Natural killer cell (primary cell): ENCODE data around the gene CCDC134. TPM values are rescaled to one million over a fixed set of nuclear protein-coding genes. Genes with fewer than 3 reads are reported as not detected.
A peak's percentile ranks its signal among the peaks of the same experiment; 100 is the strongest.

Experiments used
- ATAC-seq, 3 donors: fragments of 150-1000 bp in 2 of 3; fragments of 200-7000 bp in 1 of 3; cut with Tn5 transposase; 1 replicate in 1 of 3; 2 replicates in 2 of 3; pipeline ENCODE4 v1.10.0; 2021; ENCODE audit warnings: mild to moderate bottlenecking in 2 of 3, moderate library complexity in 2 of 3
- DNase-seq, 2 donors: peaks; one replicate each; pipeline versions ENCODE4 v3.0.0 to v3.0.0-alpha.2; 2013 to 2021; ENCODE audit warnings: mixed read lengths in 1 of 2
- H3K27ac ChIP-seq: one replicate; pipeline ENCODE4 v1.5.1; 2013; ENCODE audit warnings: mild to moderate bottlenecking, low read length
- H3K27me3 ChIP-seq: one replicate; pipeline ENCODE4 v1.6.1; 2013; ENCODE audit warnings: low read length; ENCODE audit not compliant: control insufficient read depth, insufficient read depth
- H3K36me3 ChIP-seq: one replicate; pipeline ENCODE4 v1.6.1; 2013; ENCODE audit warnings: low read length; ENCODE audit not compliant: control insufficient read depth, insufficient read depth
- H3K4me1 ChIP-seq: one replicate; pipeline ENCODE4 v1.6.1; 2013; ENCODE audit warnings: low read length; ENCODE audit not compliant: control insufficient read depth, insufficient read depth
- H3K4me3 ChIP-seq: one replicate; pipeline ENCODE4 v1.5.1; 2013; ENCODE audit warnings: low read length
- H3K9me3 ChIP-seq: one replicate; pipeline ENCODE4 v1.6.1; 2013; ENCODE audit warnings: low read length; ENCODE audit not compliant: control insufficient read depth, insufficient read depth
- H3K27ac Mint-ChIP-seq, 2 donors: one replicate each; pipeline ENCODE4 v1.8.0; 2022; ENCODE audit warnings: mild to moderate bottlenecking in 2 of 2, mixed read lengths in 2 of 2, moderate library complexity in 1 of 2
- H3K27me3 Mint-ChIP-seq, 2 donors: one replicate each; pipeline ENCODE4 v1.8.0; 2022; ENCODE audit warnings: low read depth in 2 of 2, mixed read lengths in 2 of 2
- H3K36me3 Mint-ChIP-seq: one replicate; pipeline ENCODE4 v1.8.0; 2022; ENCODE audit warnings: mixed read lengths
- H3K4me1 Mint-ChIP-seq, 2 donors: one replicate each; pipeline ENCODE4 v1.8.0; 2022; ENCODE audit warnings: mixed read lengths in 2 of 2
- H3K4me3 Mint-ChIP-seq: one replicate; pipeline ENCODE4 v1.8.0; 2022; ENCODE audit warnings: mild to moderate bottlenecking, moderate library complexity, mixed read lengths
- H3K9me3 Mint-ChIP-seq, 2 donors: one replicate each; pipeline ENCODE4 v1.8.0; 2022; ENCODE audit warnings: mixed read lengths in 2 of 2
- WGBS: methylation state at CpG from one replicate; pipeline ENCODE4 v1.1.7; 2013; ENCODE audit warnings: missing lambda C conversion rate; ENCODE audit not compliant: insufficient coverage; 5-methylcytosine and 5-hydroxymethylcytosine counted together
- intact Hi-C: fragments of 100-400 bp; cut with micrococcal nuclease; formaldehyde crosslinking; loops from one replicate; pipeline ENCODE4 v1.14.2; 2022
- total RNA-seq, 4 donors: library from RNA; stranded (reverse); fragments of 120-200 nt in 1 of 4; gene quantifications; one replicate each; pipeline versions ENCODE4 v1.2.3 to v1.2.4, GENCODE V29; 2013 to 2022
- TF ChIP-seq, protein P1 (sequence below): fragments of 200-600 bp; IDR thresholded peaks from one replicate; pipeline ENCODE4 v1.8.0; 2022; ENCODE audit warnings: antibody characterized with exemption

CCDC134 gene
- total RNA-seq, result 10 to 100 TPM; 16.4 to 22.1 (median 16.7) TPM
- 10.5 TPM for total RNA-seq (2013)

DNA sequence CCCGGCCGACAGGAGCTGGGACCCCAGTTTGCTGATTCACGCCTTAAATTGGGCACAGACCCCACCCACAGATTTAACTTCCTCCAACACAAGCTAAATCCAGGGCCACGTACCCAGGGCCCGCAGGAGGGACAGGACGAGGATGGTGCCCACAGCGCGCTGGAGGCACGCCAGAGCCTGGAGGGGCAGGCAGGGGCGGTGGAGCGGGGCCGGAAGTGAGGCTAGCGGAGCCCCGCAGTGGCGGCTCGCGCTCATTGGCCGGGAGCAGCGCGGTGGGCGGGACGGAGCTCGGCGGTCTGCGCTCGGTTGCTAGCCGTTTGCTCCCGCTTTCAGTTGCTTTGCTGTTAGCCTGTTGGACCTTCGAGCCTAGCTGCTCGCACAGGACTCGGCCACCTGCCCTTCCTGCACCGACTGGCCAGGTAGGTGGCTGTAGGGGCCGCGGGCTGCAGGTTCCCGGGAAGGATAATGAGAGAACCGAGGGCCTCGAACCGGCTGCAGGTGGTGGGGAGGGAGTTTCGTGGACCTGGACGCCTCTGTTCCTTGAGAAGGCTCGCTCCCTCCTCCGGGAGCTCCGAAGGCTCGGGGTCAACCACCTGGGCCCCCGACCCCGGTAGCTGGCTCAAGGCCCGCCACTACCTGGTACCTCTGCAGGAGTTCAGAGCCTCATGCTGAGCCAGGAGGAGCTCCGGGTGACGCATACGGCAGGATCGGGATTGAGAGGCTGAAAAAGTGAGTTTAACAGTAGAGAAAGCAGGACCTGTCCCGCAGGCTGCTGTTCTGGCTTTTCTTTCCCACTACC lies at the start of gene CCDC134:
Gene CCDC134 (plus strand): TSS at position 332 of the 799 bp plus-strand sequence. CDS start 8,212 bp downstream, outside the sequence.
- peak; percentile 96 to 98 (median 98) for ATAC-seq
- Histone ChIP-seq H3K4me3 (peak within 1 kb of the TSS; percentile 96), H3K9me3 (no peaks in the 10 kb centered on the region), H3K36me3 (peaks cover 5% of the 10 kb centered on the region), H3K4me1 (peaks cover 21% of the 10 kb centered on the region), H3K27ac (peak within 1 kb of the TSS; percentile 92), H3K27me3 (no peaks in the 10 kb centered on the region)
- H3K4me3 Mint-ChIP-seq, result peak within 1 kb of the TSS; percentile 96
- H3K9me3 Mint-ChIP-seq, result no peaks in the 10 kb centered on the region
- H3K36me3 Mint-ChIP-seq, result no peaks in the 10 kb centered on the region
- H3K27ac Mint-ChIP-seq, result peak within 1 kb of the TSS; percentile 93 to 96
- intact Hi-C loops, result loop anchor here (1.0 kb wide), 1 partner anchor 19 kb away; no protein-coding TSS in a partner anchor
- under 1% methylated on average over 52 of the region's 52 CpGs for WGBS
- TF ChIP-seq, protein P1, sequence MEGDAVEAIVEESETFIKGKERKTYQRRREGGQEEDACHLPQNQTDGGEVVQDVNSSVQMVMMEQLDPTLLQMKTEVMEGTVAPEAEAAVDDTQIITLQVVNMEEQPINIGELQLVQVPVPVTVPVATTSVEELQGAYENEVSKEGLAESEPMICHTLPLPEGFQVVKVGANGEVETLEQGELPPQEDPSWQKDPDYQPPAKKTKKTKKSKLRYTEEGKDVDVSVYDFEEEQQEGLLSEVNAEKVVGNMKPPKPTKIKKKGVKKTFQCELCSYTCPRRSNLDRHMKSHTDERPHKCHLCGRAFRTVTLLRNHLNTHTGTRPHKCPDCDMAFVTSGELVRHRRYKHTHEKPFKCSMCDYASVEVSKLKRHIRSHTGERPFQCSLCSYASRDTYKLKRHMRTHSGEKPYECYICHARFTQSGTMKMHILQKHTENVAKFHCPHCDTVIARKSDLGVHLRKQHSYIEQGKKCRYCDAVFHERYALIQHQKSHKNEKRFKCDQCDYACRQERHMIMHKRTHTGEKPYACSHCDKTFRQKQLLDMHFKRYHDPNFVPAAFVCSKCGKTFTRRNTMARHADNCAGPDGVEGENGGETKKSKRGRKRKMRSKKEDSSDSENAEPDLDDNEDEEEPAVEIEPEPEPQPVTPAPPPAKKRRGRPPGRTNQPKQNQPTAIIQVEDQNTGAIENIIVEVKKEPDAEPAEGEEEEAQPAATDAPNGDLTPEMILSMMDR, result no peak
- DNase-seq, result peak; percentile 91 to 94
- H3K4me1 Mint-ChIP-seq, result peaks cover 24 to 36% of the 10 kb centered on the region in 2 donors
- no peaks in the 10 kb centered on the region for H3K27me3 Mint-ChIP-seq

DNA sequence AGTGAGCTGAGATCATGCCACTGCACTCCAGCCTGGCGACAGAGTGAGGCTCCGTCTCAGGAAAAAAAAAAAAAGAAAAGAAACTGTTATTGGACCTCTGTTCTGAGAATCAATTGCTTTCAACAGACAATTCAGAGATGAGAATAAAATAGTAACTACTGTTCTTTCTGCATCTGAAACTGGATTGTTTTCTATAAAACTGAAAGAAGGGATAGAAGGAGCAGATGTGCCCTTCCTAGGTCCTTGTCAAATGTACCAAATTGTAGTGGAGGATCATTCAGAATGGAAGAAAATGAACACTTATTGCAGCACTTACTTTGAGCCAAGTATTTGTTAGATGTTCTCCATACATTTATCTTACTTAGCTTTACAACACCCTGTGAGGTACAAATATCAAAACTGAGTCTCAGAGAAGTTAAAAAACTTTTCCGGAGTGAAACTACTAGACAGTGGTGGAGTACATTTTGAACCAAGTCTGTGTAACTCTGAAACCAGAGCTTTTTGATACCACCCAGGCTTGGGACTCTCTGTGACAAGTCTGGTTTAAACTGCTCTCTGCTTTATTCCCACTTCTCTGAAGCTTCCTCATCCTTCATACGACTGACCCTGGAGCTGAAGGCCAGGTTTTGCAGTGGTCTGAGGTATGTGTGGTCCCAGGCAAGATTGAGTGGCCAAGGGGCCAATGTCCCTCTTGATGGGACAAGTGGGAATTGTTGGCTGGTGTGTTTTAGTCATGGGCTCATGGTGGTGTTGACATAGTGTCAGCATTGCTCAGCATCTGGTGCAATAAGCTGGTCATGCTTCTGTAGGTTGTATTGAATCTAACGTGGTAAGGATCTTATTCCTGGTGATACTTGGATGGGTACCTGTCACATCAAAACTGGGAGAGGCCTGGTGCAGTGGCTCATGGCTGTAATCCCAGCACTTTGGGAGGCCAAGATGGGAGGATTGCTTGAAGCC lies 48.2 kb upstream of the CCDC134 start:
- peaks cover 8 to 14% of the 10 kb centered on the region in 2 donors for H3K4me1 Mint-ChIP-seq
- Histone ChIP-seq H3K27ac (no peak overlapping the region), H3K36me3 (no peaks in the 10 kb centered on the region), H3K4me1 (no peaks in the 10 kb centered on the region), H3K9me3 (no peaks in the 10 kb centered on the region), H3K4me3 (no peak overlapping the region), H3K27me3 (no peaks in the 10 kb centered on the region)
- H3K27ac Mint-ChIP-seq, result no peak overlapping the region
- DNase-seq, result no peak
- H3K27me3 Mint-ChIP-seq, result peaks cover 0 to 4% of the 10 kb centered on the region in 2 donors
- no peaks in the 10 kb centered on the region for H3K36me3 Mint-ChIP-seq
- H3K9me3 Mint-ChIP-seq, result no peaks in the 10 kb centered on the region
- no peak for ATAC-seq
- 90% methylated on average over 5 of the region's 5 CpGs for WGBS
- intact Hi-C loops, result no loop called here
- TF ChIP-seq, protein P1, result no peak
- H3K4me3 Mint-ChIP-seq, result no peak overlapping the region

DNA sequence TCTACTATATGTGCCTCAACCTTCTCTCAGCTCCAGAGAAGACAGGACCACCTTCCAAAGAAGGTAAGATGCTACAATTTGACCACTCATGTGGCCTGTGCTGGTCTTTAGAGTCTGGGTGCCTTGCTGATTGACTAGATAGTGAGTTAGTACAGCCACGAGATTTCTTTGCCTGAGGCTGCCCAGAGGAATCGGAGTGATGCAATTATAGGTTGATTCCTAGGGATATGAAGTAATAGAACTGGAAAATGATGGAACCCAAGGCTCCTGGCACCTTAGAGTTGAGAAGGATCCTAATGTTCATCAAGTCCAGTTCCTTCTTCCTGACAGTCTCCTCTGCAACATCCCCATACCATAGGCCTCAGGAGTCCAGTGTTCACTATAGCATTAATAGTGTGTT lies 46.5 kb upstream of the CCDC134 start:
- H3K36me3 Mint-ChIP-seq, result no peaks in the 10 kb centered on the region
- WGBS, result 70% methylated on average over 2 of the region's 2 CpGs

More for the DNA sequence above, 46.5 kb upstream of the CCDC134 start:
- peaks cover 8 to 14% of the 10 kb centered on the region in 2 donors for H3K4me1 Mint-ChIP-seq
- H3K9me3 Mint-ChIP-seq, result no peaks in the 10 kb centered on the region
- H3K4me1 ChIP-seq, result no peaks in the 10 kb centered on the region
- H3K27ac ChIP-seq, result no peak overlapping the region
- no peaks in the 10 kb centered on the region for H3K27me3 ChIP-seq
- TF ChIP-seq, protein P1, result no peak
- DNase-seq (no peak), ATAC-seq (no peak)
- H3K36me3 ChIP-seq, result no peaks in the 10 kb centered on the region
- no peak overlapping the region for H3K4me3 Mint-ChIP-seq
- H3K9me3 ChIP-seq, result no peaks in the 10 kb centered on the region
- H3K27me3 Mint-ChIP-seq, result peaks cover 0 to 6% of the 10 kb centered on the region in 2 donors
- H3K27ac Mint-ChIP-seq, result no peak overlapping the region
- no peak overlapping the region for H3K4me3 ChIP-seq
- intact Hi-C loops, result no loop called here
